Spleen (tissue), 11 donors: ENCODE measurements around the gene HMCN2. TPM values are rescaled to one million over a fixed set of nuclear protein-coding genes. Genes with fewer than 3 reads are reported as not detected.

Experiments
- DNase-seq: peaks from one replicate; pipeline ENCODE4 v3.0.0-alpha.2; 2020
- H3K27ac ChIP-seq, 8 donors: fragments of 200-600 bp; sonication (generic) in 7 of 8; 1 replicate in 4 of 8; 2 replicates in 4 of 8; pipeline versions ENCODE4 v1.5.0 to v1.8.0; 2016 to 2021; ENCODE audit warnings: inconsistent platforms in 4 of 8, mild to moderate bottlenecking in 4 of 8, moderate library complexity in 1 of 8
- H3K27me3 ChIP-seq, 7 donors: fragments of 200-600 bp; sonication (generic) in 6 of 7; replicated peaks in 1 of 7; 1 replicate in 4 of 7; 2 replicates in 3 of 7; pipeline versions ENCODE4 v1.5.0 to v1.8.0; 2016 to 2021; ENCODE audit warnings: inconsistent platforms in 3 of 7, mild to moderate bottlenecking in 1 of 7
- H3K36me3 ChIP-seq, 6 donors: fragments of 200-600 bp; sonication (generic) in 5 of 6; 1 replicate in 4 of 6; 2 replicates in 2 of 6; pipeline versions ENCODE4 v1.5.0 to v1.8.0; 2016 to 2021; ENCODE audit warnings: inconsistent platforms in 2 of 6
- H3K4me1 ChIP-seq, 6 donors: fragments of 200-600 bp; sonication (generic) in 5 of 6; 1 replicate in 3 of 6; 2 replicates in 3 of 6; pipeline versions ENCODE4 v1.5.0 to v1.8.0; 2016 to 2021; ENCODE audit warnings: inconsistent platforms in 3 of 6
- H3K4me3 ChIP-seq, 8 donors: fragments of 200-600 bp; sonication (generic) in 7 of 8; 1 replicate in 4 of 8; 2 replicates in 4 of 8; pipeline versions ENCODE4 v1.5.0 to v1.8.0; 2016 to 2021; ENCODE audit warnings: inconsistent platforms in 4 of 8, mild to moderate bottlenecking in 4 of 8, moderate library complexity in 2 of 8
- H3K9me3 ChIP-seq, 8 donors: fragments of 200-600 bp; sonication (generic) in 7 of 8; 1 replicate in 4 of 8; 2 replicates in 4 of 8; pipeline versions ENCODE4 v1.5.0 to v1.8.0; 2016 to 2021; ENCODE audit warnings: inconsistent platforms in 4 of 8
- POLR2A ChIP-seq, 3 donors: fragments of 450-650 bp; IDR thresholded peaks; one replicate each; pipeline ENCODE4 v1.5.1; 2017; ENCODE audit warnings: antibody characterized with exemption in 3 of 3, mild to moderate bottlenecking in 1 of 3
- POLR2AphosphoS5 ChIP-seq, 3 donors: sonication (generic); formaldehyde crosslinking; IDR thresholded peaks; one replicate each; pipeline ENCODE4 v1.5.1; 2017; ENCODE audit warnings: antibody characterized with exemption in 3 of 3
- WGBS, 5 donors: extraction: QIAGEN DNeasy Blood & Tissue Kit in 3 of 5; methylation state at CpG; one replicate each; pipeline versions ENCODE4 v1.1.5 to v1.1.7; 2013 to 2018; 5-methylcytosine and 5-hydroxymethylcytosine counted together
- intact Hi-C: fragments of 100-400 bp; cut with DNase I; formaldehyde crosslinking; loops from one replicate; pipeline ENCODE4 v1.15.0; 2023; ENCODE audit warnings: low total_unique reads
- polyA plus RNA-seq, 3 donors: library from polyadenylated mRNA; stranded (reverse); fragments of 200-250 nt; gene quantifications; one replicate each; pipeline ENCODE4 v1.2.1, GENCODE V29; 2013
- total RNA-seq, 7 donors: library from RNA; depleted of rRNA in 3 of 7; stranded (reverse); fragments of >200 nt in 3 of 7; fragmentation: NEBNext Ultra II Directional in 4 of 7; extraction: Animal tissue kit (Norgen Biotek cat#: 25700) in 4 of 7; gene quantifications; one replicate each; pipeline versions ENCODE4 v1.1.0 to v1.2.1, GENCODE V29; 2016 to 2021
- TF ChIP-seq, protein P1 (sequence below), 11 experiments: fragments of 200-600 bp in 7 of 11; fragments of 450-650 bp in 4 of 11; sonication (generic) in 4 of 11; IDR thresholded peaks in 8 of 11; conservative IDR thresholded peaks in 3 of 11; 1 replicate in 7 of 11; 2 replicates in 4 of 11; pipeline versions ENCODE4 v1.4.0 to v1.8.0; 2016 to 2021; ENCODE audit warnings: antibody characterized with exemption in 11 of 11, inconsistent platforms in 4 of 11, mild to moderate bottlenecking in 1 of 11
- donor health status: healthy with polysubstance abuse.
- donor health status: DM: no; HTN: no; CAD: no; lungs with moderate emphysema.
- donor health status: DM: no; HTN: no; CAD: no.
- donor health status: Bipolar disorder and iron deficiency.
- donor health status: healthy.
- donor health status: DM: no; HTN: no; CAD: no.
- donor health status: DM: yes; HTN: yes; CAD: no.

Gene HMCN2
- total and polyA plus RNA-seq, 10 donors = 0.09 to 1.9 (median 0.73) TPM

DNA sequence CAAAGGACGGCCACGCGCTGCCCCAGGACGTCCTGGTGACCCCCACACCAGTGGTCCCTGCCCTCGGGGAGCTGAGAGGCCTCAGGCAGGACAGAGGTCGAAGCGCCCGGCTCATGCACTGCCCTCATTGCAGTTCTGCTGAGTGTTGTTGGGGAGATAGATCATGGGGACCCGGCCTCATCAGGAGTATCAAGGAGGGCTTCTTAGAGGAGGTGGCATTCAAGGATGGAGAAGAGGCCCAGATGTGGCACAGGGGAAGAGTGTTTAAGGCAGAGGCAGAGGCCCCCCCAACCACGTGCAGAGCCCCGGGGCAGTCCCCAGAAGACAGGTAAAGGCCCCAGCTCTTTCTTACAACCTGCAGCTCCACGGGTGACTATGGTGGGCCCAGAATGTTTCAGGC, 205.4 kb downstream of the HMCN2 start:
- WGBS, 5 donors = 79 to 87% (median 85%) methylated on average over 9 to 12 of the region's 12 CpGs
- no peak overlapping the region for H3K27ac ChIP-seq

DNA sequence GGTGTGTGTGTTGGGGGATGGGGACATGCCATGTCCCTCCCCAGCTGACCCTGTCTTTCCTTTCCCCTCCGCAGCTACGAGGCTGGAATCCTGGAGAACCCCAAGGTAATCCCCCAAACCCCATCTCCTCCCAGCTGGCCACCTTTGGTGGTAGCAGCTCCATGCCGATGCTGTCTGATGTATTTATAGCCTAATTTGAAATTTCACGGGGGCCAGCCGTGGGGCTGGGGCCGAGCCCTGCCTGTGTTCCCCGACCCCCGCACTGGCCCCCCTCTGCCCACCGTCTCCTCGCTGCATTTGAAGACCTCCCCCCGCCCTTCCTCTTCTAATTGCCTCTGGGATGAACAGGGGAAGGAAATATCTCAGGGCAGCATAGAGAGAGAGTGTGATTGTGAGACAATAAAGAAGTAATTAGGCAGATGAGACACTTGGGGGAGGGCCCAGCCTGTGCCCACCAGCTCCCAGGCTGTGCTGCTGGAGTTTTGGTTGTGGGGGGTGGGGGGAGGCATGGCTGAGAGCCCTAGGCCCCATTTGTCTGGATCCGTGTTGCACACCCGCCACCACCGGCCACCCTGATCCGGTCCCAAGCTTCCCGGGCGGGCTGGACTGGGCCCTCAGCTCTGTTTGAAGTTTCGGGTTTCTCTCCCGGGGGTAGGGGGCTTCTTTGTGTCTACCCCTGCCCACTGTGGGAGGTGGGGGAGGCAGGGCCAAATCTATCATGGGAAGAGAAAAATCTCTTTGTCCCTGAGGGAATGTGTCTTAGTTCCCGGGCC, 206.0 kb downstream of the HMCN2 start:
- WGBS, 5 donors = 35 to 50% (median 40%) methylated on average over 20 of the region's 20 CpGs
- TF ChIP-seq POLR2A (IDR thresholded peaks at IDR 0.05) = no peak
- TF ChIP-seq, protein P1, sequence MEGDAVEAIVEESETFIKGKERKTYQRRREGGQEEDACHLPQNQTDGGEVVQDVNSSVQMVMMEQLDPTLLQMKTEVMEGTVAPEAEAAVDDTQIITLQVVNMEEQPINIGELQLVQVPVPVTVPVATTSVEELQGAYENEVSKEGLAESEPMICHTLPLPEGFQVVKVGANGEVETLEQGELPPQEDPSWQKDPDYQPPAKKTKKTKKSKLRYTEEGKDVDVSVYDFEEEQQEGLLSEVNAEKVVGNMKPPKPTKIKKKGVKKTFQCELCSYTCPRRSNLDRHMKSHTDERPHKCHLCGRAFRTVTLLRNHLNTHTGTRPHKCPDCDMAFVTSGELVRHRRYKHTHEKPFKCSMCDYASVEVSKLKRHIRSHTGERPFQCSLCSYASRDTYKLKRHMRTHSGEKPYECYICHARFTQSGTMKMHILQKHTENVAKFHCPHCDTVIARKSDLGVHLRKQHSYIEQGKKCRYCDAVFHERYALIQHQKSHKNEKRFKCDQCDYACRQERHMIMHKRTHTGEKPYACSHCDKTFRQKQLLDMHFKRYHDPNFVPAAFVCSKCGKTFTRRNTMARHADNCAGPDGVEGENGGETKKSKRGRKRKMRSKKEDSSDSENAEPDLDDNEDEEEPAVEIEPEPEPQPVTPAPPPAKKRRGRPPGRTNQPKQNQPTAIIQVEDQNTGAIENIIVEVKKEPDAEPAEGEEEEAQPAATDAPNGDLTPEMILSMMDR (IDR thresholded peaks at IDR 0.05 in 8 of 11, conservative IDR thresholded peaks at IDR 0.05 in 3 of 11) = no peak
- TF ChIP-seq POLR2AphosphoS5 (IDR thresholded peaks at IDR 0.05) = no peak
- Histone ChIP-seq H3K27ac (no peak overlapping the region), H3K4me3 (no peak overlapping the region), H3K4me1 (no peaks in the 10 kb centered on the region), H3K9me3 (no peaks in the 10 kb centered on the region), H3K27me3 (peaks cover 0 to 86% (median 17%) of the 10 kb centered on the region in 7 donors), H3K36me3 (peaks cover 0 to 19% (median 0%) of the 10 kb centered on the region in 6 donors)
- DNase-seq = no peak
- intact Hi-C loops = no loop called here

More for the DNA sequence above, 205.4 kb downstream of the HMCN2 start:
- H3K36me3 ChIP-seq = peaks cover 0 to 25% (median 0%) of the 10 kb centered on the region in 6 donors
- H3K4me3 ChIP-seq = no peak overlapping the region
- H3K4me1 ChIP-seq = no peaks in the 10 kb centered on the region
- intact Hi-C loops = no loop called here
- no peaks in the 10 kb centered on the region for H3K9me3 ChIP-seq
- peaks cover 0 to 92% (median 17%) of the 10 kb centered on the region in 7 donors for H3K27me3 ChIP-seq
- TF ChIP-seq POLR2A (IDR thresholded peaks at IDR 0.05) (no peak), POLR2AphosphoS5 (IDR thresholded peaks at IDR 0.05) (no peak)
- TF ChIP-seq, protein P1 (IDR thresholded peaks at IDR 0.05 in 8 of 11, conservative IDR thresholded peaks at IDR 0.05 in 3 of 11) = no peak
- no peak for DNase-seq

DNA sequence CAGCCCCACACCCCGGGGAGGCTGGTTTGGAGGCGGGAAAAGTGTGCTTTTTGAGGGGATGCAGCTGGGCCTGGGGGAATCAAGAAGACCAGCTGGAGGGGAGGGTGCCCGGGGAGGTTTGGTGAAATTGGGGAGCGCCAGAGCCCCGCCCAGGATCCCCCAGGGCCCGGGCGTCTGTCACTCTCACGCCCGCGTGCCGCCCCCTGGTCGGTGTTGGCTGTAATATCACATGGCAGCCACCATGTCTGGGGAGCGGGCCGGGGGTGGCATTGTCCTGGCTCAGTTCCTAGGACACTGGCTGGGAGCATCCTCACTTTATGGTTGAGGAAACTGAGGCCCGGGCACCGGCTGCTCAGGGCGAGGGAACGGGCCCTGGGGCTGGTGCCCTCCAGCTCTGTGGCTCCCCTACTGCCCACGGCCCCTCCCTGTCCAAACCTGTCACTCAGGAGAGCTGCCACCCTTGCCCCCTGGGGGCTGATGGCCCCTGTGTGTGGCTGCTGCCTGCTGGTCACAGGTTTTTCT, 206.7 kb downstream of the HMCN2 start:
- no peak for DNase-seq
- WGBS, 5 donors = 70 to 81% (median 74%) methylated on average over 16 to 19 of the region's 19 CpGs
- H3K27me3 ChIP-seq = peaks cover 0 to 79% (median 17%) of the 10 kb centered on the region in 7 donors
- no peaks in the 10 kb centered on the region for H3K4me1 ChIP-seq
- H3K27ac ChIP-seq = no peak overlapping the region
- intact Hi-C loops = no loop called here
- peaks cover 0 to 23% (median 0%) of the 10 kb centered on the region in 6 donors for H3K36me3 ChIP-seq
- no peaks in the 10 kb centered on the region for H3K9me3 ChIP-seq
- no peak for TF ChIP-seq POLR2AphosphoS5 (IDR thresholded peaks at IDR 0.05)
- no peak for TF ChIP-seq POLR2A (IDR thresholded peaks at IDR 0.05)
- TF ChIP-seq, protein P1 (IDR thresholded peaks at IDR 0.05 in 8 of 11, conservative IDR thresholded peaks at IDR 0.05 in 3 of 11) = no peak
- H3K4me3 ChIP-seq = no peak overlapping the region

DNA sequence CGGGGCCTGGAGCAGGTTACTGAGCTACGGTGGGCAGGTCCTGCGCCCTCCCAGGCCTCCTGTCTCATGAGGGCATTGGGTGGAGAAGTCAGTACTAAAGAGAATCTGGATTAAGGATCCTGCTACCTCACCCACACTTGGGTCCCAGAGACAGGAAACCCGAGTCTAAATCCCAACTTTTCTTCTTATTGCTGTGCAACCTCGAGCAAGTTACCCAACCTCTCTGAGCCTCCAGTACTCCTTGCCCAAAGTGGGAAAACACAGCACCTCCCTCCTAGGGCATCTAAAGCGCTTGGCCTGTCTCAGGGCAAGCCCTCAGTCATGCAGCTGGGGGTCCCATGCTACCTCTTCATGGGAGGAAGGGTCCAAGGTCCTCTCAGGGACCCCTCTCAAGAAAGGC, 207.4 kb downstream of the HMCN2 start:
- intact Hi-C loops = no loop called here
- Histone ChIP-seq H3K4me1 (no peaks in the 10 kb centered on the region), H3K9me3 (no peaks in the 10 kb centered on the region), H3K27me3 (peaks cover 0 to 72% (median 17%) of the 10 kb centered on the region in 7 donors), H3K4me3 (no peak overlapping the region), H3K27ac (no peak overlapping the region), H3K36me3 (peaks cover 0 to 29% (median 0%) of the 10 kb centered on the region in 6 donors)
- TF ChIP-seq, protein P1 (IDR thresholded peaks at IDR 0.05 in 8 of 11, conservative IDR thresholded peaks at IDR 0.05 in 3 of 11) = no peak
- TF ChIP-seq POLR2AphosphoS5 (IDR thresholded peaks at IDR 0.05) (no peak), POLR2A (IDR thresholded peaks at IDR 0.05) (no peak)
- 81 to 93% (median 90%) methylated on average over 6 of the region's 6 CpGs for WGBS, 5 donors
- DNase-seq = no peak
